GM12878 (cell line): ENCODE measurements around the gene KCNC1. TPM values are rescaled to one million over a fixed set of nuclear protein-coding genes. Genes with fewer than 3 reads are reported as not detected.

Source experiments
- ATAC-seq: fragments of 200-7000 bp; cut with Tn5 transposase; 3 replicates; pipeline ENCODE4 v1.9.1; 2020; ENCODE audit warnings: mild to moderate bottlenecking, moderate library complexity
- BruUV-seq: library from RNA; stranded (reverse); fragments of 400-500 nt; replicated peaks from 2 replicates; lab custom pipeline; 2021; lab: Mats Ljungman, UMichigan
- CTCF ChIA-PET: fragments of 300-600 bp; sonication (Branson Sonifier 250); formaldehyde crosslinking; extraction: SDS; loops from one replicate; lab custom pipeline; 2021; ENCODE audit warnings: inconsistent platforms; lab: Yijun Ruan, JAX
- POLR2A ChIA-PET: fragments of 350-600 bp; formaldehyde crosslinking; extraction: SDS; loops from one replicate; lab custom pipeline; 2021; ENCODE audit warnings: inconsistent platforms; lab: Charles Lee
- RAD21 ChIA-PET: fragments of 300-600 bp; sonication (Branson Sonifier 250); formaldehyde crosslinking; loops from one replicate; lab custom pipeline; 2023; ENCODE audit warnings: antibody characterized with exemption; ENCODE audit not compliant: unreplicated experiment; lab: Charles Lee
- SMC1A ChIA-PET: fragments of 300-600 bp; sonication (Branson Sonifier 250); formaldehyde crosslinking; loops from one replicate; lab custom pipeline; 2023; ENCODE audit not compliant: unreplicated experiment, uncharacterized antibody; lab: Charles Lee
- DNase-seq: peaks from one replicate; pipeline ENCODE4 v3.0.0-alpha.2; 2011; ENCODE audit warnings: low read depth, low spot score
- FAIRE-seq: peaks from 3 replicates; lab custom pipeline; 2011; peaks lifted over from hg19 to GRCh38; lab: Jason Lieb, UNC
- H2AFZ ChIP-seq: 2 replicates; pipeline ENCODE4 v1.6.0; 2011; ENCODE audit warnings: low read depth, low read length, control low read depth; ENCODE audit not compliant: control insufficient read depth
- H3K27ac ChIP-seq: 2 replicates; pipeline ENCODE4 v1.5.1; 2011; ENCODE audit warnings: control low read depth; ENCODE audit not compliant: control insufficient read depth, insufficient read depth
- H3K27me3 ChIP-seq, 2 experiments: replicated peaks in 1 of 2; 2 replicates each; pipeline versions ENCODE4 v1.6.0 to v1.6.1; 2011; ENCODE audit warnings: low read length in 1 of 2; ENCODE audit not compliant: control insufficient read depth in 2 of 2, insufficient read depth in 2 of 2
- H3K36me3 ChIP-seq, 2 experiments: 2 replicates each; pipeline ENCODE4 v1.5.1; 2011; ENCODE audit warnings: low read length in 1 of 2; ENCODE audit not compliant: control insufficient read depth in 2 of 2, insufficient read depth in 2 of 2
- H3K4me1 ChIP-seq: 2 replicates; pipeline ENCODE4 v1.6.1; 2011; ENCODE audit warnings: mild to moderate bottlenecking, low read length, moderate library complexity, mixed read lengths; ENCODE audit not compliant: control insufficient read depth, insufficient read depth
- H3K4me2 ChIP-seq: 2 replicates; pipeline ENCODE4 v1.6.0; 2011; ENCODE audit warnings: control low read depth; ENCODE audit not compliant: control insufficient read depth, insufficient read depth
- H3K4me3 ChIP-seq: fragments of 200-600 bp; sonication (generic); 2 replicates; pipeline ENCODE4 v1.5.1; 2016
- H3K79me2 ChIP-seq: 2 replicates; pipeline ENCODE4 v1.6.0; 2011; ENCODE audit warnings: low read length; ENCODE audit not compliant: control insufficient read depth, insufficient read depth
- H3K9ac ChIP-seq: 2 replicates; pipeline ENCODE4 v1.8.0; 2011; ENCODE audit warnings: low read length, control low read depth, mixed read lengths; ENCODE audit not compliant: control insufficient read depth, insufficient read depth
- H3K9me3 ChIP-seq: replicated peaks from 3 replicates; pipeline ENCODE4 v1.5.1; 2011; ENCODE audit warnings: mild to moderate bottlenecking, low read length; ENCODE audit not compliant: control insufficient read depth, insufficient read depth
- H4K20me1 ChIP-seq: 2 replicates; pipeline ENCODE4 v1.6.0; 2011; ENCODE audit not compliant: control insufficient read depth, insufficient read depth
- ATF7 ChIP-seq: fragments of 450-650 bp; IDR thresholded peaks from 2 replicates; pipeline ENCODE4 v1.6.1; 2016; ENCODE audit warnings: low read depth, mild to moderate bottlenecking
- HSF1 ChIP-seq: fragments of 150-350 bp; IDR thresholded peaks from 2 replicates; pipeline ENCODE4 v1.6.1; 2014; ENCODE audit warnings: mild to moderate bottlenecking, low read depth, low read length
- MEF2B ChIP-seq: fragments of 450-650 bp; IDR thresholded peaks from 2 replicates; pipeline ENCODE4 v1.6.1; 2018; ENCODE audit warnings: mild to moderate bottlenecking, moderate library complexity; ENCODE audit not compliant: partially characterized antibody, poor library complexity, severe bottlenecking
- POLR2A ChIP-seq: IDR thresholded peaks from 2 replicates; pipeline ENCODE4 v1.6.1; 2011; ENCODE audit warnings: low read depth, mild to moderate bottlenecking, low read length
- RAD21 ChIP-seq: IDR thresholded peaks from 2 replicates; pipeline ENCODE4 v1.6.1; 2011; ENCODE audit warnings: mild to moderate bottlenecking, low read depth, low read length, moderate library complexity; ENCODE audit not compliant: insufficient read depth
- RELA ChIP-seq: fragments of 450-650 bp; IDR thresholded peaks from 2 replicates; pipeline ENCODE4 v1.8.0; 2014; ENCODE audit warnings: borderline replicate concordance; ENCODE audit not compliant: partially characterized antibody
- SREBF2 ChIP-seq: IDR thresholded peaks from 2 replicates; pipeline ENCODE4 v1.6.1; 2012; ENCODE audit warnings: mild to moderate bottlenecking, low read length
- ZBTB40 ChIP-seq: fragments of 450-650 bp; IDR thresholded peaks from 2 replicates; pipeline ENCODE4 v1.6.1; 2016; ENCODE audit warnings: mild to moderate bottlenecking, moderate library complexity, borderline replicate concordance
- ZNF217 ChIP-seq: fragments of 450-650 bp; IDR thresholded peaks from 2 replicates; pipeline ENCODE4 v1.6.1; 2017; ENCODE audit warnings: antibody characterized with exemption, mild to moderate bottlenecking
- WGBS: methylation state at CpG from one replicate; pipeline ENCODE4 v1.1.6; 2016; ENCODE audit warnings: low lambda C conversion rate; ENCODE audit not compliant: insufficient replicate concordance, insufficient coverage; ENCODE audit errors: missing lambda C conversion rate; 5-methylcytosine and 5-hydroxymethylcytosine counted together
- in situ Hi-C: fragments of 300-500 bp; cut with MboI; formaldehyde crosslinking; loops from 9 replicates; pipeline ENCODE4 v1.14.3; 2018; ENCODE audit warnings: mixed read lengths
- intact Hi-C: fragments of 100-400 bp; cut with micrococcal nuclease; formaldehyde crosslinking; loops from one replicate; pipeline ENCODE4 v1.14.2; 2022; ENCODE audit not compliant: unreplicated experiment
- polyA plus RNA-seq, 11 experiments: library from polyadenylated mRNA; depleted of rRNA in 4 of 11; unstranded in 6 of 11; stranded (reverse) in 5 of 11; fragments of >200 nt; fragmentation: Nextera tagmentation in 4 of 11; fragmentation: Illumina TruSeq in 1 of 11; extraction: Ambion mirVana in 4 of 11; extraction: Trizol in 1 of 11; gene quantifications; 1 replicate in 1 of 11; 2 replicates in 10 of 11; pipeline versions ENCODE4 v1.2.1 to v1.2.3, GENCODE V29; 2011 to 2016; ENCODE audit warnings: inconsistent platforms in 2 of 11, missing spikeins in 2 of 11, low read depth in 1 of 11
- total RNA-seq, 4 experiments: library from RNA; depleted of rRNA in 3 of 4; stranded (reverse); fragments of >200 nt in 3 of 4; fragmentation: Illumina TruSeq in 1 of 4; extraction: Trizol in 1 of 4; gene quantifications; 2 replicates each; pipeline versions ENCODE4 v1.2.1 to v1.2.3, GENCODE V29; 2013 to 2021

KCNC1 gene
- total and polyA plus RNA-seq, 10 of the 15 experiments (the other 5 are each of a cell fraction or from before 2014, with no cell fraction given) = 0.27 to 0.34 TPM; not detected in 8

DNA sequence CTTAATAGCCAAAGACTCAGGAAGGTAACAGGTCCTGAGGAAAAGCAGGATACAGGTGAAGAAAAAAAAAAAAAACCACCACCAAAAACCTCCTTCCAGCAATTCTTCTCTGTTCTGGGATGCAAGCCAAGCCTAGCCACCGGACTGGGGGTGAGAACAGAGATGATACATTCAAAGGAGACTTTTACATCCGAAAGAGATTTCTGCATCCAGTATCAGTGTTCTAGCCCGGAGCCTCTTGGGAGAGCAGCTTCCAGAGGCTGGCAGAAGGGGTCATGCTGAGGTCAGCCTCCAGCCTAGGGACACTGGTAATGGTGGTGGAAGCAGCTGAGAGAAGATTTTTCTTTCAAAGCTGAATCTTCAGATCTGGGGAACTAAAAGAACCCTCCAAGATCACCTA is 76.2 kb downstream of the KCNC1 start:
- in situ Hi-C loops (no loop called here), intact Hi-C loops (no loop called here)
- DNase-seq (no peak), ATAC-seq (no peak), FAIRE-seq (no peak)
- TF ChIP-seq POLR2A (no peak), RAD21 (no peak), ATF7 (no peak), HSF1 (no peak), SREBF2 (no peak), ZBTB40 (no peak), ZNF217 (no peak), RELA (no peak), MEF2B (no peak)
- no peak overlapping the region for H2AFZ ChIP-seq
- CTCF ChIA-PET = interaction anchor here (1.2 kb wide), 1 partner anchor 168 kb away, joined by 5 read pairs; no protein-coding TSS in a partner anchor
- no peak overlapping the region for H3K4me3 ChIP-seq
- SMC1A ChIA-PET = no interaction called here
- no peak overlapping the region for H3K4me2 ChIP-seq
- H3K27me3 ChIP-seq = no peaks in the 10 kb centered on the region
- H3K79me2 ChIP-seq = no peaks in the 10 kb centered on the region
- H3K4me1 ChIP-seq = no peaks in the 10 kb centered on the region
- RAD21 ChIA-PET = no interaction called here
- no TSS peak for BruUV-seq
- POLR2A ChIA-PET = no interaction called here
- 65% methylated on average over 3 of the region's 3 CpGs for WGBS
- H3K27ac ChIP-seq = no peak overlapping the region
- no peaks in the 10 kb centered on the region for H3K9me3 ChIP-seq
- no peaks in the 10 kb centered on the region; a peak in 1 of 4 replicates for H3K36me3 ChIP-seq
- H4K20me1 ChIP-seq = no peaks in the 10 kb centered on the region
- H3K9ac ChIP-seq = no peak overlapping the region
